ENCODE results near the gene FRMD4A. TPM values are rescaled to one million over a fixed set of nuclear protein-coding genes. Genes with fewer than 3 reads are reported as not detected.

The FRMD4A gene
- total RNA-seq, 6 donors from 2014 or later: 22.3 to 114 (median 52.3) TPM

DNA sequence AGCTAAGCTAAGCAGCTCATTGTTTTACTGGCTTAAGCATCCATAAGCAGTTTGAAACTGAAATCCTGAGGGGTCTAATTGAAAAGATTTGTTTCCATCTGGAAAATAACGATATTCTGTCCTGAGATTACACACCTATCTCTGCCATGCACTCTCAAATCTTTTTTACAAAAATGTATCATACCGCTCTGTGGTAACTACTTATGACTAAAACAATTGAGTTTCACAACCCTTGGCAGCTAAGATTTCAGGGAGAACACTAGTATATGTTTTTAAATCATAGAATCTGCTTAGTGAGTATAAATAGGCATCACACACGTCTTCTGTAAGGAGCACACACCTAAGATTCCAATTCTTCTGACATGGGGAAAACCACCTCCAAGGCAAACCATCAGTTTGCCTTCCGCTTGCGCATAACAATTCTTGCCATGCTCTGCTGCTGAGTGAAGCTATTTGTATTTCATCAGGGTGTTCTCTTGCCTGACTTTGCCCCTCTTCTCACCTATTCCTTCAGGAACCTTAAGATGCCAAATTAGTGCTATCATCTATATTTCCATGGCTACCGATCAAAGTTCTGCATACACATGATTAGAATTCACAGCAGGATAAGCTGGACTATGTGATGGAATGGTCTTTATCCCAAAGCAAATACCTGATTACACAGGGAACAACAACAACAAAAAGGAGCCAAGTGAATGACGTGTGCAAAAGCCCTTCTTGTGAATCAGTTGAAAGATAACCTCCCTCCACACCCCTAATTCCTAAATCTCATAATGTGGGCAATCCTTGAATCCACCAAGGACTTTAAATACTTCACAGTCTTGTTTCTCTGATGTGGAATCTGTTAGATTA is 703.0 kb downstream of the FRMD4A start:
- Histone ChIP-seq H3K9me3 (no peaks in the 10 kb centered on the region), H3K4me1 (peaks cover 0 to 3% (median 0%) of the 10 kb centered on the region in 4 donors), H3K36me3 (peaks cover 0 to 34% (median 10%) of the 10 kb centered on the region in 4 donors), H3K4me3 (no peak overlapping the region), H3K27ac (no peak overlapping the region), H3K27me3 (no peaks in the 10 kb centered on the region)
- 92 to 93% methylated on average over 7 of the region's 7 CpGs for WGBS, 2 donors
- ATAC-seq (ENCODE audit: low FRiP score in 2 of 2): no peak
- no peak for DNase-seq
- TF ChIP-seq, protein P1, sequence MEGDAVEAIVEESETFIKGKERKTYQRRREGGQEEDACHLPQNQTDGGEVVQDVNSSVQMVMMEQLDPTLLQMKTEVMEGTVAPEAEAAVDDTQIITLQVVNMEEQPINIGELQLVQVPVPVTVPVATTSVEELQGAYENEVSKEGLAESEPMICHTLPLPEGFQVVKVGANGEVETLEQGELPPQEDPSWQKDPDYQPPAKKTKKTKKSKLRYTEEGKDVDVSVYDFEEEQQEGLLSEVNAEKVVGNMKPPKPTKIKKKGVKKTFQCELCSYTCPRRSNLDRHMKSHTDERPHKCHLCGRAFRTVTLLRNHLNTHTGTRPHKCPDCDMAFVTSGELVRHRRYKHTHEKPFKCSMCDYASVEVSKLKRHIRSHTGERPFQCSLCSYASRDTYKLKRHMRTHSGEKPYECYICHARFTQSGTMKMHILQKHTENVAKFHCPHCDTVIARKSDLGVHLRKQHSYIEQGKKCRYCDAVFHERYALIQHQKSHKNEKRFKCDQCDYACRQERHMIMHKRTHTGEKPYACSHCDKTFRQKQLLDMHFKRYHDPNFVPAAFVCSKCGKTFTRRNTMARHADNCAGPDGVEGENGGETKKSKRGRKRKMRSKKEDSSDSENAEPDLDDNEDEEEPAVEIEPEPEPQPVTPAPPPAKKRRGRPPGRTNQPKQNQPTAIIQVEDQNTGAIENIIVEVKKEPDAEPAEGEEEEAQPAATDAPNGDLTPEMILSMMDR (IDR thresholded peaks at IDR 0.05): no peak
- TF ChIP-seq EP300 (IDR thresholded peaks at IDR 0.05) (no peak), POLR2A (IDR thresholded peaks at IDR 0.05) (no peak)

GRCh38 chr10:13624630-13625029 is 706.1 kb downstream of the FRMD4A start:
- Histone ChIP-seq H3K4me3 (no peak overlapping the region), H3K27me3 (no peaks in the 10 kb centered on the region), H3K4me1 (peaks cover 0 to 3% (median 0%) of the 10 kb centered on the region in 4 donors), H3K36me3 (peaks cover 0 to 33% (median 6%) of the 10 kb centered on the region in 4 donors), H3K9me3 (no peaks in the 10 kb centered on the region), H3K27ac (no peak overlapping the region)
- WGBS, 2 donors: 100% methylated on average over 1 of the region's 1 CpG
- ATAC-seq (ENCODE audit: low FRiP score in 2 of 2) (no peak), DNase-seq (no peak)
- TF ChIP-seq, protein P1 (IDR thresholded peaks at IDR 0.05): no peak
- TF ChIP-seq POLR2AphosphoS5 (IDR thresholded peaks at IDR 0.05) (no peak), POLR2A (IDR thresholded peaks at IDR 0.05) (no peak), EP300 (IDR thresholded peaks at IDR 0.05) (no peak)

DNA sequence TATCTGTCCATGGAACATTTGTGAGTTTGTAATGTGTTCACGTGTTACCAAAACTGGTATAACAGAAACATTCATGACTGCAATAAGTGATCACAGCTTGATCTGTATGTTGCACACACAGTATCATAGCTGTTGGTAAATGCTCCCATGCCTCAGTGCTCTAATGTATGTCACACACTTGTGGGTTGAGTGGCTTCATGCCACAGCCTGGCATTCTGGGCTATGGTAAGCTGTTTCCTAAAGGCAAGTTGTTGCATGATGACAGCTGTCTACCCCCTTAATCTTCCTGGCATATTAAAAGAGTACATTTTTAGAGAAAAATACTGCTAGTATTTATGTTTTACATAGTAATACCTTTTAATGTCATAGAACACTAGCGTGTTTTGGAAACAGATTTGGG is 708.8 kb downstream of the FRMD4A start:
- H3K4me1 ChIP-seq: no peaks in the 10 kb centered on the region
- no peak overlapping the region for H3K4me3 ChIP-seq
- 48 to 97% methylated on average over 2 of the region's 2 CpGs for WGBS, 2 donors
- H3K9me3 ChIP-seq: no peaks in the 10 kb centered on the region
- no peak for ATAC-seq (ENCODE audit: low FRiP score in 2 of 2)
- H3K27me3 ChIP-seq: no peaks in the 10 kb centered on the region
- TF ChIP-seq POLR2A (IDR thresholded peaks at IDR 0.05): no peak
- peaks cover under 1 to 52% (median 11%) of the 10 kb centered on the region in 4 donors for H3K36me3 ChIP-seq
- DNase-seq: no peak
- H3K27ac ChIP-seq: no peak overlapping the region

GRCh38 chr10:13617116-13617515 is 713.6 kb downstream of the FRMD4A start:
- no peak overlapping the region for H3K4me3 ChIP-seq
- WGBS, 2 donors: 62 to 68% methylated on average over 4 of the region's 4 CpGs
- no peaks in the 10 kb centered on the region for H3K4me1 ChIP-seq
- H3K9me3 ChIP-seq: no peaks in the 10 kb centered on the region
- ATAC-seq (ENCODE audit: low FRiP score in 2 of 2): no peak
- peaks cover 6 to 74% (median 24%) of the 10 kb centered on the region in 4 donors for H3K36me3 ChIP-seq
- H3K27ac ChIP-seq: no peak overlapping the region
- TF ChIP-seq, protein P1 (IDR thresholded peaks at IDR 0.05): no peak
- TF ChIP-seq EP300 (IDR thresholded peaks at IDR 0.05): no peak
- TF ChIP-seq POLR2AphosphoS5 (IDR thresholded peaks at IDR 0.05): no peak
- no peak for TF ChIP-seq POLR2A (IDR thresholded peaks at IDR 0.05)
- no peaks in the 10 kb centered on the region for H3K27me3 ChIP-seq
- no peak for DNase-seq

GRCh38 chr10:13615650-13616300 is 714.9 kb downstream of the FRMD4A start:
- Histone ChIP-seq H3K4me1 (no peaks in the 10 kb centered on the region), H3K9me3 (no peaks in the 10 kb centered on the region), H3K36me3 (peaks cover 6 to 74% (median 28%) of the 10 kb centered on the region in 4 donors), H3K27me3 (no peaks in the 10 kb centered on the region), H3K4me3 (no peak overlapping the region), H3K27ac (no peak overlapping the region)
- TF ChIP-seq POLR2AphosphoS5 (IDR thresholded peaks at IDR 0.05) (no peak), EP300 (IDR thresholded peaks at IDR 0.05) (no peak), POLR2A (IDR thresholded peaks at IDR 0.05) (no peak)
- TF ChIP-seq, protein P1 (IDR thresholded peaks at IDR 0.05): no peak
- 49 to 55% methylated on average over 7 of the region's 7 CpGs for WGBS, 2 donors
- no peak for DNase-seq
- ATAC-seq (ENCODE audit: low FRiP score in 2 of 2): no peak

Data from upper lobe of left lung (tissue), 6 donors.